SIG-M5 treated with dmso at 0.1 percent for 504 hours (cell line): ENCODE measurements around the gene TGM3.
"Not testable (repeated sequence)": the region's sequence is repeated elsewhere in the genome, so short reads cannot be mapped to it uniquely, and the experiment has no call there.

Source experiments
- DNase-seq: peaks from one replicate; lab custom pipeline; 2025; ENCODE audit not compliant: unreplicated experiment; lab: John Stamatoyannopoulos, UW

Gene TGM3

GRCh38 chr20:2295886-2296515 is at the start of gene TGM3:
Gene TGM3 (plus strand): TSS chr20:2296001. CDS start chr20:2296064, 63 bp downstream.
- DNase-seq = no peak

GRCh38 chr20:2246069-2246491 is 49.7 kb upstream of the TGM3 start:
- no peak for DNase-seq

- no peak for DNase-seq
Observed at GRCh38 chr20:2248837-2249236, 47.0 kb upstream of the TGM3 start.

- DNase-seq = no peak
Observed at GRCh38 chr20:2249935-2250334, 45.9 kb upstream of the TGM3 start.

GRCh38 chr20:2252419-2252997 is 43.3 kb upstream of the TGM3 start:
- peak; percentile 36 for DNase-seq

- DNase-seq = no peak
Observed at GRCh38 chr20:2253256-2253655, 42.5 kb upstream of the TGM3 start.

- no peak for DNase-seq
Observed at GRCh38 chr20:2254333-2254732, 41.5 kb upstream of the TGM3 start.

GRCh38 chr20:2255926-2256531 is 39.8 kb upstream of the TGM3 start:
- peak; percentile 54 for DNase-seq

GRCh38 chr20:2259731-2260130 is 36.1 kb upstream of the TGM3 start:
- no peak for DNase-seq

- DNase-seq = no peak
Observed at GRCh38 chr20:2260250-2260649, 35.6 kb upstream of the TGM3 start.

GRCh38 chr20:2261046-2261485 is 34.7 kb upstream of the TGM3 start:
- DNase-seq = no peak

GRCh38 chr20:2261629-2262028 is 34.2 kb upstream of the TGM3 start:
- DNase-seq = no peak

- no peak for DNase-seq
Observed at GRCh38 chr20:2264118-2264517, 31.7 kb upstream of the TGM3 start.

- not testable (repeated sequence) for DNase-seq
Observed at GRCh38 chr20:2264621-2265374, 31.0 kb upstream of the TGM3 start.

GRCh38 chr20:2273634-2274302 is 22.0 kb upstream of the TGM3 start:
- no peak for DNase-seq

GRCh38 chr20:2276015-2276414 is 19.8 kb upstream of the TGM3 start:
- DNase-seq = peak; percentile 15

GRCh38 chr20:2279253-2279779 is 16.5 kb upstream of the TGM3 start:
- DNase-seq = no peak

GRCh38 chr20:2280082-2280481 is 15.7 kb upstream of the TGM3 start:
- DNase-seq = no peak

- no peak for DNase-seq
Observed at GRCh38 chr20:2281563-2281962, 14.2 kb upstream of the TGM3 start.

- no peak for DNase-seq
Observed at GRCh38 chr20:2282181-2282580, 13.6 kb upstream of the TGM3 start.
